ENCODE results near the gene CHMP5.

The CHMP5 gene

GRCh38 chr9:33244137-33244784 lies 20.6 kb upstream of the CHMP5 start:
- no peak for DNase-seq (ENCODE audit: low read depth)

GRCh38 chr9:33245341-33245740 lies 19.5 kb upstream of the CHMP5 start:
- no peak for DNase-seq (ENCODE audit: low read depth)

DNA sequence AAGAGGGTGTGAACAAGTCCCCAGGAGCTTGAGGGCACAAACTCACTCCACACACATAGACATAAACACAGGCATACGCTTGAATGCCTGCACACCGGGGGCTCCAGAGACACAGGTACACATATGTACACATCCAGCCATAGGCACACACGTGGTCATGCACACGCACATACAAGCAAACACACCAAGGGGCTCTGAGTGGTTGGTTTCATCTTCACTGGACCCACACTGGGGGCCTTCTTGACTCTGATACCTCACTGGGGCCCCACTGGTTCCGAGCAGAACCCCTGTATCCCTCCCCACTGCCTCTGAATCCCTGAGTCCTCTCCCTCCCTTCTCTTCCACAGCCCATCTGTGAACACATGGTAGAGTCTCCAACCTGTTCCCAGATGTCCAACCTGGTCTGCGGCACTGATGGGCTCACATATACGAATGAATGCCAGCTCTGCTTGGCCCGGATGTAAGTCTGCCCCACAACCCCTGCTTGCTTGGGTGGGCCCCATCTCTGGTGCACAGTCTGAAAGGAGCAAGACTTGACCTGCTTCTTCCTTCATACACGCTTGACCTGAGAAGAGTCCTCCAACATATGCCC lies 18.5 kb upstream of the CHMP5 start:
- DNase-seq (ENCODE audit: low read depth): no peak

DNA sequence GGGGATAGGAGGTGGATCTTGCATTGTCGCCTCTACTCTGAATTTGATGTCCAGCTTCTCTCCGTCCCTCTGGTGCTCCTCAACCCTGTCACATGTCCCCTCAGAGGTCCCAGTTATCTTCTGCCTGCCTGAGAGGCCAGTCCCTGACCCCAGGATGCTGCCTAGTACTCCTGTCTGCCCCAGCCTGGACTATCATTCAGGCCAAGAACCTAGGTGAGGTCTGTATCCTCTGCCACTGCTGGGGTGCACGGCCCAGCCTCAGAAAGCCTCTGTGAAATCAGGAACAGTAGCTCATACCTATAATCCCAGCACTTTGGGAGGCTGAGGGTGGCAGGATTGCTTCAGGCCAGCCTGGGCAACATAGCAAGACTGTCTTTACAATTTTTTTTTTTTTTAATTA lies 16.2 kb upstream of the CHMP5 start:
- no peak for DNase-seq (ENCODE audit: low read depth)

DNA sequence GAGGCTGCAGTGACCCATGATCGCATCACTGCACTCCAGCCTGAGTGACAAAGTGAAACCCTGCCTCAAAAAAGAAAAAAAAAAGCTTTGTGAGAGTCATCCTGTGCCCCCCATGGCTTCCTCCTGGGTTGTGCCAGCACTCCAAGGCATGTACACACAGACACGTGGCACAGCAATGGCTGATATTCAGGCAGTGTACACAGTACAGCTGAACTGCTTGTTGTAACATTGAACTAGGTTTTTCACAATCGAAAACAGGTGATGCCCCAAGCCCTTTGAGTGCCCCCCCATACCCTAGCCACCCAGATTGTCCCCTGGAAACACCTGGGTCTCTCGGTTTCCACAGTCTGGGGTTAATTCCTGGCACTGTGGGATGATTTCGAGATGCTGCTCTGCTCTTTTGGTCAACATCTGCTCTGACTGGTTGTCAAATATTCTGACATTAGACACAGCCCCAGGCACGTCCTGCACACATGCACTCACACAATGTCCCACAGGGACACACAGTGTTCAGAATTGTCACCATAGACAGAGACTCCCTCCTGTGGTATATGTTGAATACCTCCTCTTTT lies 15.7 kb upstream of the CHMP5 start:
- no peak for DNase-seq (ENCODE audit: low read depth)

GRCh38 chr9:33249983-33250382 lies 14.9 kb upstream of the CHMP5 start:
- DNase-seq (ENCODE audit: low read depth): no peak

DNA sequence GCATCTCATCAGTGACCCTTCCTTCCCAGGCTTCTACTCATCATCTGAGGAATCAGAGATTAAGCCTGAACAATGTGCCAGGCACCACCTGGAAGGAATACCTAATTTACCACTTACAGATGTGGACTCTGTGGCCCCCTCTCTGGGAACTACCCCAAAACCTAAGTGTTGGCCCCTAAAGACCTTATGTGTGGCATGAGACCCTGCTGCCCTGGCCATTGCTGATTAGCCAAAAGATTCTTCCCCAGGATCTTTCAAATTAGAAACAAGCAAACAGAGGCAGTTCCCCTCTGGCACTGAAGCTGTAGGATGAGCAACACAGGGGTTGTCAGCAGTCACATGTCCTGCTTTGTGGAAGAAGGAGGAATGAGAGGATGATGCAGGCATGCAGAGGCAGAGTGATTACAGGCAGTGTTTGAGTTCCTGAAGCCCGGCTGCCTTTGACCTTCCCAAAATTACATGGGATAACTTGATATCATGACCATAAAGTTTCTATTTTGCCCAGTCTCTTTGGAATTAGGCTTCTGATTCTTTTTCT lies 14.3 kb upstream of the CHMP5 start:
- peak; percentile 62 for DNase-seq (ENCODE audit: low read depth)

- no peak for DNase-seq (ENCODE audit: low read depth)
Measured at GRCh38 chr9:33254211-33254610, 10.6 kb upstream of the CHMP5 start.

DNA sequence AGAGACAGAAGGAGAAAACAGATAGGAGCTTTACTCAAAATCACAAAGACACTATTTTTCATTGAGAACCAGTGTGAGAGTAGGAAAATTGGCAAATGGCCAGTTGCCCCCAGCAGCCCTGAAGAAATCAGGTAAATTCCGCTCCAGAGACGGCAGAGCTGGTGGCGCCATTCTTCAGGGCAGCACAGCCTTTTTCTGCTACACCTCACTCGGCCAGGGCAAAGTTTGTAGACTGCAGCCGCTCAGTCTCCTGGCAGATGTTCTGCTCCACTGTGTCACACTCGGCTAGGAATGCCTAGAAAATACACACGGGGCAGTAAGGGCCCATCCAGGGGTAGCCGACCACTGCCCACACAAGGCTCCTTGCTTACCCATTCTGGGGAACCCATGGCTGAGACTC lies 9.8 kb upstream of the CHMP5 start:
- no peak for DNase-seq (ENCODE audit: low read depth)

DNA sequence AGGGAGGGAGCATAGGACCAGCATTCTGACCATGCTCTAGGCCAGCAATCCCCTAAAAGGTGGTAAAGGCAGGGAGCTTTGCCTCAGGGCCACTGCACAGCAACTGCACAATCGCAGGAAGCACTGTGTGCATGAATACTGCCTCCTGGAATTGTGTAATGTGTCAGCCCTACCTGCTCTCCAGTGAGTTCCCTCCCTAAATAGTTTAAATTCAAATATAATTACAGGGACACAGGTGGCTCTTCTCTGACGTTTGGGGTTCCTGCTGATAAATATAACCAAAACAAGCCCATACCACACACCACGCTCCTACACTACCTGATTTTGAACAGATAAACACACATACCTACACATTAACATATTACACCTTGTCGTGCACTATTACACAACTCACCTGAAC lies 9.4 kb upstream of the CHMP5 start:
- no peak for DNase-seq (ENCODE audit: low read depth)

GRCh38 chr9:33256236-33256635 lies 8.6 kb upstream of the CHMP5 start:
- DNase-seq (ENCODE audit: low read depth): no peak

DNA sequence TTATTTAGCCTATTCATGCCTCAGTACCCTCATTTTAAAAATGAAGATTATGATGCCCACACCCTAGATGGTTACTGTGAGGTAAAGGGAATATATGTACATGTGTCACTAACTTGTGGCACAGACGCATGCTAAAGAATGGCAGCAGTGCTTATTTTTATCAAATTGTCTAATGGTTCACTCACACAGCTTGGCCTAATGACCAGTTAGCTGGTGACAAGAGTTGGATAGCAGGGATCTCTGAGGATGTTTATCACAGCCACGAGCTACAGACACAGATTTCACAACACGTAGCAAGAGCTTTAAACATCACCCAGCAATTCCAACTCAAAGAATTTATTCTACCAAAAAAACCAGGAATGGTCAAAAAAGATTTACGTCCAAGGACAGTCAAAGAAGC lies 7.6 kb upstream of the CHMP5 start:
- DNase-seq (ENCODE audit: low read depth): no peak

- no peak for DNase-seq (ENCODE audit: low read depth)
Measured at GRCh38 chr9:33260372-33260771, 4.5 kb upstream of the CHMP5 start.

- DNase-seq (ENCODE audit: low read depth): peak; percentile 52
Measured at GRCh38 chr9:33263131-33264002, 1.5 kb upstream of the CHMP5 start.

DNA sequence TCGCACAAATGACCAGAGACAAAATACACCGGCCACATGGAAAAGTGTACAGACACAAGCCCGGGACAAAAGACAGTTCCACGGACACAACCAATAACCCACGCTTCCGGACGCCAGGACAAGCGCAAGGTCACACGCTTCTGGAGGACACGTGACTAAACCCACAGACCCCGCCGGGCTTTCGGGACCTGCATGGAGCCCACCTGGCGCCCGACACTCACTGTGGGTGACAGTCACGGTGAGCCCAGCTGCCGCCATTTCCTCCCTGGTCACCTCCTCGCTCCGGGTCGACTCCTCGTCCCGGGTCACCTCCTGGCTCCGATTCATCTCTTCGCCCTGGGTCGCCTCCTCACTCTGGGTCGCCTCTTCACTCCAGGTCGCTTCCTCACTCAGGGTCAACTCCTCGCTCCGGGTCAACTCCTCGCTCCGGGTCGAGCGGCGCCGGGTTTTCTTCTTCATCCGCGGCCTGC lies 811 bp upstream of the CHMP5 start:
- peak; percentile 55 for DNase-seq (ENCODE audit: low read depth)

- peak; percentile 24 for DNase-seq (ENCODE audit: low read depth)
Measured at GRCh38 chr9:33265211-33265865, 489 bp downstream of the CHMP5 start.

GRCh38 chr9:33267151-33267767 lies 2.4 kb downstream of the CHMP5 start:
- DNase-seq (ENCODE audit: low read depth): no peak

DNA sequence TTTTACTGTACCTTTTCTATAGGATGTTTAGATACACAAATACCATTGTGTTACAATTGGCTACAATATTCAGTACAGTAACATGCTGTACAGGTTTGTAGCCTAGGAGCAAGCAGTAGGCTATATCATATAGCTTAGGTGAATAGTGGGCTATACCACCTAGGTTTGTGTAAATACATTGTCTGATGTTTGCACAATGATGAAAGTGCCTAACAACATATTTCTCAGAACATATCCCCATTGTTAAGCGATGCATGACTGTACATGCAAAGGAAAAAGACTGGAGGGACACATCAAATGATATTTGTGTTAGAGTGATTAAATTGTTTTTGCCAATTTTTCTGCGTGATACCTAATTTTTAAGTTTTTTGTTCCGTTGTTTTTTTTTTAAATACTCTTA lies 5.3 kb downstream of the CHMP5 start:
- DNase-seq (ENCODE audit: low read depth): no peak

- DNase-seq (ENCODE audit: low read depth): no peak
Measured at GRCh38 chr9:33272061-33272460, 7.2 kb downstream of the CHMP5 start.

GRCh38 chr9:33273266-33273971 lies 8.6 kb downstream of the CHMP5 start:
- peak; percentile 47 for DNase-seq (ENCODE audit: low read depth)

DNA sequence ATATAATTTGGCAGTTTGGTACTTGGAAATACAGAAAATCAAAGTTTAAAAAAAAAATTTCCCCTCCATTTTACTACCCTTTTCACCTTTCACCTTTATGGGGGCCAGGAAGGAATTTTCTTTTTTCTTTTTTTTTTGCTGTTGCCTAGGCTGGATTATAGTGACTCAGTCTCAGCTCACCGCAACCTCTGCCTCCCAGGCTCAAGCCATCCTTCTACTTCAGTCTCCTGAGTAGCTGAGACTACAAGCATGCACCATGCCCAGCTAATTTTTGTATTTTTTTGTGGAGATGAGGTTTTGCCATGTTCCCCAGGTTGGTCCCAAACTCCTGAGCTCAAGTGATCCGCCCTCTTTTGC lies 9.1 kb downstream of the CHMP5 start:
- DNase-seq (ENCODE audit: low read depth): peak; percentile 75
